ENCODE data around the gene JMJD7.

JMJD7 gene

GRCh38 chr15:41866872-41867579 is 39.1 kb downstream of the JMJD7 start:
- Histone ChIP-seq H2BK120ac (ENCODE audit: low read depth, low read length) (no peak overlapping the region), H3K4me1 (ENCODE audit: control insufficient read depth, low read depth, low read length) (no peaks in the 10 kb centered on the region)
- no CpG with 5 or more reads among the region's 25 CpGs for WGBS (ENCODE audit: extremely low coverage, insufficient coverage, low lambda C conversion rate)

GRCh38 chr15:41868321-41868720 is 40.4 kb downstream of the JMJD7 start:
- H3K27ac ChIP-seq (ENCODE audit: low read depth, low read length) = no peak overlapping the region
- H3K36me3 ChIP-seq (ENCODE audit: control insufficient read depth, insufficient read depth, low read length) = no peaks in the 10 kb centered on the region
- no peak overlapping the region for H3K9ac ChIP-seq (ENCODE audit: low read length)
- no peak overlapping the region for H3K18ac ChIP-seq (ENCODE audit: low read length)
- H2BK15ac ChIP-seq (replicated peaks; ENCODE audit: low read depth) = no peak overlapping the region
- H4K8ac ChIP-seq (ENCODE audit: low read depth, low read length) = no peak overlapping the region
- no peak overlapping the region for H3K4ac ChIP-seq (ENCODE audit: low read depth, low read length)
- H3K4me1 ChIP-seq (ENCODE audit: control insufficient read depth, low read depth, low read length) = no peaks in the 10 kb centered on the region
- H3K4me3 ChIP-seq (ENCODE audit: low read length) = no peak overlapping the region
- no peak overlapping the region for H3K56ac ChIP-seq (ENCODE audit: low read length)
- H3K23ac ChIP-seq (ENCODE audit: low read length) = no peak overlapping the region
- no CpG with 5 or more reads among the region's 15 CpGs for WGBS (ENCODE audit: extremely low coverage, insufficient coverage, low lambda C conversion rate)
- H3K79me1 ChIP-seq (ENCODE audit: low read length) = no peaks in the 10 kb centered on the region
- no peak overlapping the region for H2BK120ac ChIP-seq (ENCODE audit: low read depth, low read length)
- no peak overlapping the region for H2BK5ac ChIP-seq (ENCODE audit: low read length)
- no peaks in the 10 kb centered on the region for H3K27me3 ChIP-seq (ENCODE audit: insufficient read depth, low read length, poor library complexity)
- DNase-seq = no peak
- no peak overlapping the region for H3K4me2 ChIP-seq (ENCODE audit: low read length)
- H3K79me2 ChIP-seq (ENCODE audit: control insufficient read depth, insufficient read depth, low read length) = no peaks in the 10 kb centered on the region
- no peak overlapping the region for H2AK5ac ChIP-seq (ENCODE audit: low read length)
- H4K5ac ChIP-seq (ENCODE audit: low read length) = no peak overlapping the region

More at GRCh38 chr15:41866872-41867579, 39.1 kb downstream of the JMJD7 start:
- H3K4me3 ChIP-seq (ENCODE audit: low read length) = no peak overlapping the region
- no peak for DNase-seq
- H4K8ac ChIP-seq (ENCODE audit: low read depth, low read length) = no peak overlapping the region
- H3K36me3 ChIP-seq (ENCODE audit: control insufficient read depth, insufficient read depth, low read length) = no peaks in the 10 kb centered on the region
- no peak overlapping the region for H4K5ac ChIP-seq (ENCODE audit: low read length)
- H3K23ac ChIP-seq (ENCODE audit: low read length) = no peak overlapping the region
- no peak overlapping the region for H2BK15ac ChIP-seq (replicated peaks; ENCODE audit: low read depth)
- H3K79me2 ChIP-seq (ENCODE audit: control insufficient read depth, insufficient read depth, low read length) = no peaks in the 10 kb centered on the region
- no peak overlapping the region for H3K18ac ChIP-seq (ENCODE audit: low read length)
- H3K4ac ChIP-seq (ENCODE audit: low read depth, low read length) = no peak overlapping the region
- no peak overlapping the region for H3K4me2 ChIP-seq (ENCODE audit: low read length)
- H3K27ac ChIP-seq (ENCODE audit: low read depth, low read length) = no peak overlapping the region
- no peaks in the 10 kb centered on the region for H3K27me3 ChIP-seq (ENCODE audit: insufficient read depth, low read length, poor library complexity)
- H2BK5ac ChIP-seq (ENCODE audit: low read length) = no peak overlapping the region
- no peak overlapping the region for H2AK5ac ChIP-seq (ENCODE audit: low read length)
- no peak overlapping the region for H3K56ac ChIP-seq (ENCODE audit: low read length)
- no peaks in the 10 kb centered on the region for H3K79me1 ChIP-seq (ENCODE audit: low read length)
- H3K9ac ChIP-seq (ENCODE audit: low read length) = no peak overlapping the region

DNA sequence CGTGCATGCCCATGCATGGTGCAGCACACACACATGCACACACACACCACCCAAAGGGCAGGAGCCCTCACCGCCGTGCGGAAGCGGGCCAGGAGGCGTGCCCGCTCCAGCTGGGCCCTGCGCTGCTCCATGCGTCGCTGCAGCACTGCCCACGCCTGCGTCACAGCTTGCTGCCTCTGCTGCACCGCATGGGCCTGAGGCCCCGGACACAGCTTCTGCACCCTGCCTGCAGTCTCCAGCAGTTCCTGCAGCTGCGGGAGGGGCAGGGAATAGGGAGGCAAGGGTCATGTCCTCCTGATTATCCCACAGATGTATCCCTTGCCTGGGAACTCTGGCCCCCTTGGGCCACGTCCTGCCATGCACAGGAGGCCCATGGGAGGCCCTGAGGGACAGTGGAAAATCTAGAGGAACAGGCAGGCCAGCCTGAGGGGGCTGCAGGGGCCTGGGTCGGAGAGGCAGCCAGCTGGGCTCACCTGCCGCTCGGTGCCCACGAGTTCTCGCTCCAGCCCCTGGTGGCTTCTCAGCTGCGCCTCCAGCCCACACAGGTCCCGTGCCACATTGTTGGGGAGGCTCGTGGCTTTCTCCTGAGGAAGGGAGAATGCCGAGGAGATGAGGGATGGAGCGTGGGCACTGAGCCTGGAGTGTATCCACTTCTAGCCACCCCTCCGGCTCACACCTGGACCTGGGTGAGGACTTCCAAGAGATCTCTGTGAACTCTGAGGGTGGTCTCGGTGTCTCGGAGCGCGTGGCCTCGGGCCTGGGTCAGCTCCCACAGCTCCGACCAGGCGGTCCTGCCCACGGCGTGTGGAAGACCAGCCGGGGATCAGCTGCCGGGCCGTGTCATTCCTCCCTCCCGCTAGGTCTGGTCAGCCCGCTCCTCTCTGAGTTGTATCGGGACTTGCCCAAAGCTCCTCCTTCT is 42.1 kb downstream of the JMJD7 start:
- H3K56ac ChIP-seq (ENCODE audit: low read length) = no peak overlapping the region
- no peaks in the 10 kb centered on the region for H3K27me3 ChIP-seq (ENCODE audit: insufficient read depth, low read length, poor library complexity)
- no peaks in the 10 kb centered on the region for H3K4me1 ChIP-seq (ENCODE audit: control insufficient read depth, low read depth, low read length)
- H4K8ac ChIP-seq (ENCODE audit: low read depth, low read length) = no peak overlapping the region
- no peak overlapping the region for H3K4me3 ChIP-seq (ENCODE audit: low read length)
- H3K4ac ChIP-seq (ENCODE audit: low read depth, low read length) = no peak overlapping the region
- no peaks in the 10 kb centered on the region for H3K79me2 ChIP-seq (ENCODE audit: control insufficient read depth, insufficient read depth, low read length)
- H4K5ac ChIP-seq (ENCODE audit: low read length) = no peak overlapping the region
- H2AK5ac ChIP-seq (ENCODE audit: low read length) = no peak overlapping the region
- H2BK120ac ChIP-seq (ENCODE audit: low read depth, low read length) = no peak overlapping the region
- no peak overlapping the region for H3K27ac ChIP-seq (ENCODE audit: low read depth, low read length)
- no peak overlapping the region for H2BK5ac ChIP-seq (ENCODE audit: low read length)
- no peak overlapping the region for H3K4me2 ChIP-seq (ENCODE audit: low read length)
- H3K79me1 ChIP-seq (ENCODE audit: low read length) = no peaks in the 10 kb centered on the region
- H3K9ac ChIP-seq (ENCODE audit: low read length) = no peak overlapping the region
- H3K36me3 ChIP-seq (ENCODE audit: control insufficient read depth, insufficient read depth, low read length) = no peaks in the 10 kb centered on the region
- DNase-seq = no peak
- no peak overlapping the region for H3K23ac ChIP-seq (ENCODE audit: low read length)
- WGBS (ENCODE audit: extremely low coverage, insufficient coverage, low lambda C conversion rate) = no CpG with 5 or more reads among the region's 42 CpGs
- no peak overlapping the region for H3K18ac ChIP-seq (ENCODE audit: low read length)
- no peak overlapping the region for H2BK15ac ChIP-seq (replicated peaks; ENCODE audit: low read depth)

GRCh38 chr15:41870689-41871081 is 42.8 kb downstream of the JMJD7 start:
- no peaks in the 10 kb centered on the region for H3K79me2 ChIP-seq (ENCODE audit: control insufficient read depth, insufficient read depth, low read length)
- no peak overlapping the region for H4K8ac ChIP-seq (ENCODE audit: low read depth, low read length)
- no peaks in the 10 kb centered on the region for H3K4me1 ChIP-seq (ENCODE audit: control insufficient read depth, low read depth, low read length)
- H2BK5ac ChIP-seq (ENCODE audit: low read length) = no peak overlapping the region
- WGBS (ENCODE audit: extremely low coverage, insufficient coverage, low lambda C conversion rate) = no CpG with 5 or more reads among the region's 9 CpGs
- no peak overlapping the region for H2BK120ac ChIP-seq (ENCODE audit: low read depth, low read length)
- no peak overlapping the region for H3K56ac ChIP-seq (ENCODE audit: low read length)
- H3K36me3 ChIP-seq (ENCODE audit: control insufficient read depth, insufficient read depth, low read length) = no peaks in the 10 kb centered on the region
- no peak overlapping the region for H2BK15ac ChIP-seq (replicated peaks; ENCODE audit: low read depth)
- no peaks in the 10 kb centered on the region for H3K79me1 ChIP-seq (ENCODE audit: low read length)
- H3K4me3 ChIP-seq (ENCODE audit: low read length) = no peak overlapping the region
- no peak overlapping the region for H2AK5ac ChIP-seq (ENCODE audit: low read length)
- DNase-seq = no peak
- H3K18ac ChIP-seq (ENCODE audit: low read length) = no peak overlapping the region
- H3K9ac ChIP-seq (ENCODE audit: low read length) = no peak overlapping the region
- H3K27ac ChIP-seq (ENCODE audit: low read depth, low read length) = no peak overlapping the region
- H4K5ac ChIP-seq (ENCODE audit: low read length) = no peak overlapping the region
- no peak overlapping the region for H3K4ac ChIP-seq (ENCODE audit: low read depth, low read length)
- H3K27me3 ChIP-seq (ENCODE audit: insufficient read depth, low read length, poor library complexity) = no peaks in the 10 kb centered on the region
- no peak overlapping the region for H3K23ac ChIP-seq (ENCODE audit: low read length)
- H3K4me2 ChIP-seq (ENCODE audit: low read length) = no peak overlapping the region

GRCh38 chr15:41871175-41871905 is 43.4 kb downstream of the JMJD7 start:
- Histone ChIP-seq H3K27me3 (ENCODE audit: insufficient read depth, low read length, poor library complexity) (no peaks in the 10 kb centered on the region), H3K4me2 (ENCODE audit: low read length) (no peak overlapping the region), H3K36me3 (ENCODE audit: control insufficient read depth, insufficient read depth, low read length) (no peaks in the 10 kb centered on the region), H2BK15ac (replicated peaks; ENCODE audit: low read depth) (no peak overlapping the region), H2BK120ac (ENCODE audit: low read depth, low read length) (no peak overlapping the region), H3K4ac (ENCODE audit: low read depth, low read length) (no peak overlapping the region), H4K5ac (ENCODE audit: low read length) (no peak overlapping the region), H3K27ac (ENCODE audit: low read depth, low read length) (no peak overlapping the region), H3K56ac (ENCODE audit: low read length) (no peak overlapping the region), H3K4me3 (ENCODE audit: low read length) (no peak overlapping the region), H3K18ac (ENCODE audit: low read length) (no peak overlapping the region), H3K79me1 (ENCODE audit: low read length) (no peaks in the 10 kb centered on the region), H3K79me2 (ENCODE audit: control insufficient read depth, insufficient read depth, low read length) (no peaks in the 10 kb centered on the region), H3K23ac (ENCODE audit: low read length) (no peak overlapping the region), H3K9ac (ENCODE audit: low read length) (no peak overlapping the region), H2BK5ac (ENCODE audit: low read length) (no peak overlapping the region), H2AK5ac (ENCODE audit: low read length) (no peak overlapping the region), H4K8ac (ENCODE audit: low read depth, low read length) (no peak overlapping the region), H3K4me1 (ENCODE audit: control insufficient read depth, low read depth, low read length) (no peaks in the 10 kb centered on the region)
- DNase-seq = no peak
- WGBS (ENCODE audit: extremely low coverage, insufficient coverage, low lambda C conversion rate) = no CpG with 5 or more reads among the region's 19 CpGs
